ENCODE measurements around the gene TLR10. TPM values are rescaled to one million over a fixed set of nuclear protein-coding genes. Genes with fewer than 3 reads are reported as not detected.
A peak's percentile ranks its signal among the peaks of the same experiment; 100 is the strongest.

TLR10 gene
- total and polyA plus RNA-seq, 2 of the 13 experiments (the other 11 are each of a cell fraction or from before 2014, with no cell fraction given), result not detected

DNA sequence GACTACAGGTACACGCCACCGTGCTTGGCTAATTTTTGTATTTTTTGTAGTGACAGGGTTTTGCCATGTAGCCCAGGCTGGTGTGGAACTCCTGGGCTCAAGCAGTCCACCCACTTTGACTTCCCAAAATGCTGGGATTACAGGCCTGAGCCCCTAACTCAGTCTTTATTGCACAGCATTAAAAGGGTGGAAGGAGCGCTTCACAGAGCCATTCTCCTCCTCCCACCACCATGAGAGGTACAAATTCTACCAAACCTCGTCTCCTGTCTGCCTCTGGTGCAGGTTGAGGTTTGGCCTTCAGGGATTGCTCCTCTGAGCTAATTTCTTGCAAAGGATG is 52.3 kb downstream of the TLR10 start:
- Histone ChIP-seq H3K27ac (ENCODE audit: extremely low read length, insufficient read depth, low read length) (no peak overlapping the region), H3K4me1 (ENCODE audit: insufficient read depth, low read length) (peaks cover 30% of the 10 kb centered on the region), H4K20me1 (ENCODE audit: insufficient read depth, low read length) (no peaks in the 10 kb centered on the region), H2AFZ (ENCODE audit: low read length) (no peak overlapping the region), H3K27me3 (ENCODE audit: control insufficient read depth in 1 of 2, insufficient read depth in 2 of 2, low read length in 2 of 2) (no peaks in the 10 kb centered on the region), H3K36me3 (replicated peaks in 1 of 2; ENCODE audit: control insufficient read depth in 1 of 2, insufficient read depth in 2 of 2, low read length in 2 of 2) (no peaks in the 10 kb centered on the region), H3K9me3 (ENCODE audit: low read length) (peaks cover 13% of the 10 kb centered on the region), H3K9ac (ENCODE audit: insufficient read depth, low read depth, low read length) (no peak overlapping the region), H3K4me3 (replicated peaks in 1 of 3; ENCODE audit: insufficient read depth in 1 of 3, low read depth in 2 of 3, low read length in 3 of 3) (no peak overlapping the region), H3K4me2 (ENCODE audit: low read depth, low read length) (peak overlapping the region; percentile 69), H3K79me2 (ENCODE audit: insufficient read depth, low read length) (no peaks in the 10 kb centered on the region)
- peak; percentile 15; the same call in 2 of the 3 replicates for ATAC-seq
- in situ Hi-C loops (cut with HindIII; ENCODE audit: extremely low pct_ligation_motif_present, low pct_unique_long_range_greater_than_20kb), result loop anchor here (5.0 kb wide), 1 partner anchor 548 kb away; no protein-coding TSS in a partner anchor
- ChIA-PET CTCF (ENCODE audit: low intra/inter-chr PET ratio, low total read pairs) (interaction anchor here (1.2 to 3.8 kb wide), 3 partner anchors 411 to 669 kb away, joined by 9 to 38 read pairs (median 20); no protein-coding TSS in a partner anchor), POLR2A (interaction anchor here (0.8 to 1.1 kb wide), 2 partner anchors 9 to 411 kb away, joined by 3 read pairs; no protein-coding TSS in a partner anchor)
- 69% methylated on average over 4 of the region's 4 CpGs for WGBS (ENCODE audit: low lambda C conversion rate)
- no peak for DNase-seq (ENCODE audit: low spot score)
- no TSS peak for BruUV-seq (replicated peaks)
- TF ChIP-seq, protein P1, sequence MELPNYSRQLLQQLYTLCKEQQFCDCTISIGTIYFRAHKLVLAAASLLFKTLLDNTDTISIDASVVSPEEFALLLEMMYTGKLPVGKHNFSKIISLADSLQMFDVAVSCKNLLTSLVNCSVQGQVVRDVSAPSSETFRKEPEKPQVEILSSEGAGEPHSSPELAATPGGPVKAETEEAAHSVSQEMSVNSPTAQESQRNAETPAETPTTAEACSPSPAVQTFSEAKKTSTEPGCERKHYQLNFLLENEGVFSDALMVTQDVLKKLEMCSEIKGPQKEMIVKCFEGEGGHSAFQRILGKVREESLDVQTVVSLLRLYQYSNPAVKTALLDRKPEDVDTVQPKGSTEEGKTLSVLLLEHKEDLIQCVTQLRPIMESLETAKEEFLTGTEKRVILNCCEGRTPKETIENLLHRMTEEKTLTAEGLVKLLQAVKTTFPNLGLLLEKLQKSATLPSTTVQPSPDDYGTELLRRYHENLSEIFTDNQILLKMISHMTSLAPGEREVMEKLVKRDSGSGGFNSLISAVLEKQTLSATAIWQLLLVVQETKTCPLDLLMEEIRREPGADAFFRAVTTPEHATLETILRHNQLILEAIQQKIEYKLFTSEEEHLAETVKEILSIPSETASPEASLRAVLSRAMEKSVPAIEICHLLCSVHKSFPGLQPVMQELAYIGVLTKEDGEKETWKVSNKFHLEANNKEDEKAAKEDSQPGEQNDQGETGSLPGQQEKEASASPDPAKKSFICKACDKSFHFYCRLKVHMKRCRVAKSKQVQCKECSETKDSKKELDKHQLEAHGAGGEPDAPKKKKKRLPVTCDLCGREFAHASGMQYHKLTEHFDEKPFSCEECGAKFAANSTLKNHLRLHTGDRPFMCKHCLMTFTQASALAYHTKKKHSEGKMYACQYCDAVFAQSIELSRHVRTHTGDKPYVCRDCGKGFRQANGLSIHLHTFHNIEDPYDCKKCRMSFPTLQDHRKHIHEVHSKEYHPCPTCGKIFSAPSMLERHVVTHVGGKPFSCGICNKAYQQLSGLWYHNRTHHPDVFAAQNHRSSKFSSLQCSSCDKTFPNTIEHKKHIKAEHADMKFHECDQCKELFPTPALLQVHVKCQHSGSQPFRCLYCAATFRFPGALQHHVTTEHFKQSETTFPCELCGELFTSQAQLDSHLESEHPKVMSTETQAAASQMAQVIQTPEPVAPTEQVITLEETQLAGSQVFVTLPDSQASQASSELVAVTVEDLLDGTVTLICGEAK (IDR thresholded peaks at IDR 0.05), result no peak
- TF ChIP-seq, protein P1 (CRISPR knock-in tag; IDR thresholded peaks at IDR 0.05), result no peak
- 0 out of 2 replicates have a peak, but pooled peaks have one; percentile 10 for TF ChIP-seq ZNF546 (CRISPR knock-in tag; conservative IDR thresholded peaks at IDR 0.05)
- TF ChIP-seq STAT5B (CRISPR knock-in tag; IDR thresholded peaks at IDR 0.05), result no peak
- TF ChIP-seq, protein P2, sequence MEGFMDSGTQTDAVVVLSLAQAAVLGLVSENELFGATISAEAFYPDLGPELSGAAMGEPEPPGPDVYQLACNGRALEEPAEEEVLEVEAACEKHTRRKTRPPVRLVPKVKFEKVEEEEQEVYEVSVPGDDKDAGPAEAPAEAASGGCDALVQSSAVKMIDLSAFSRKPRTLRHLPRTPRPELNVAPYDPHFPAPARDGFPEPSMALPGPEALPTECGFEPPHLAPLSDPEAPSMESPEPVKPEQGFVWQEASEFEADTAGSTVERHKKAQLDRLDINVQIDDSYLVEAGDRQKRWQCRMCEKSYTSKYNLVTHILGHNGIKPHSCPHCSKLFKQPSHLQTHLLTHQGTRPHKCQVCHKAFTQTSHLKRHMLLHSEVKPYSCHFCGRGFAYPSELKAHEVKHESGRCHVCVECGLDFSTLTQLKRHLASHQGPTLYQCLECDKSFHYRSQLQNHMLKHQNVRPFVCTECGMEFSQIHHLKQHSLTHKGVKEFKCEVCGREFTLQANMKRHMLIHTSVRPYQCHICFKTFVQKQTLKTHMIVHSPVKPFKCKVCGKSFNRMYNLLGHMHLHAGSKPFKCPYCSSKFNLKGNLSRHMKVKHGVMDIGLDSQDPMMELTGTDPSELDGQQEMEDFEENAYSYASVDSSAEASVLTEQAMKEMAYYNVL (CRISPR knock-in tag; IDR thresholded peaks at IDR 0.05; ENCODE audit: borderline replicate concordance), result 0 out of 2 replicates have a peak, but pooled peaks have one; percentile 17
- TF ChIP-seq, protein P3, sequence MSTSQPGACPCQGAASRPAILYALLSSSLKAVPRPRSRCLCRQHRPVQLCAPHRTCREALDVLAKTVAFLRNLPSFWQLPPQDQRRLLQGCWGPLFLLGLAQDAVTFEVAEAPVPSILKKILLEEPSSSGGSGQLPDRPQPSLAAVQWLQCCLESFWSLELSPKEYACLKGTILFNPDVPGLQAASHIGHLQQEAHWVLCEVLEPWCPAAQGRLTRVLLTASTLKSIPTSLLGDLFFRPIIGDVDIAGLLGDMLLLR (CRISPR knock-in tag; IDR thresholded peaks at IDR 0.05), result peak; percentile 53; the same call in 1 of the 2 replicates
- intact Hi-C loops (cut with micrococcal nuclease; ENCODE audit: unreplicated experiment), result loop anchor here (5.0 to 10.0 kb wide), 2 partner anchors 53 to 926 kb away; no protein-coding TSS in a partner anchor
- no peak for FAIRE-seq
